GM20431 (cell line): ENCODE results near the gene SLC7A6OS.

Source experiments
- in situ Hi-C: fragments of 300-500 bp; cut with MseI, MboI; formaldehyde crosslinking; loops from one replicate; pipeline ENCODE4 v1.15.0; 2020; ENCODE audit warnings: low sequenced_read_pairs; ENCODE audit not compliant: unreplicated experiment

The SLC7A6OS gene

GRCh38 chr16:68283346-68283745 is 27.4 kb downstream of the SLC7A6OS start:
- in situ Hi-C loops = no loop called here

DNA sequence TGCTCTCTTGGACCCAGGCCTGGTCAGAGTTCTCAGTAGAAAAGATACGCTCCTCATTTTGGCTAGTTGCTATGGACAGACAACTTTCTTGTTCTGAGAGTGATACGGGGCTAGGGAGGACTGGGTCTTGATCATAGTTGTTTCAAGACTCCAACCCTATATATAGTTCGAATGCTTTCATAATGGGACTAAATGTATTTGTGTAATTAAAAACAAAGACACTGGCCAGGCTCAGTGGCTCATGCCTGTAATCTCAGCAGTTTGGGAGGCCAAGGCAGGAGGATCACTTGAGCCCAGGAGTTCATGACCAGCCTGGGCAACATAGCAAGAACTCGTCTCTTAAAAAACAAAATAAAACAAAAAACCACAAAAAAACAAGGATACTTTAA is 28.7 kb downstream of the SLC7A6OS start:
- in situ Hi-C loops = no loop called here

DNA sequence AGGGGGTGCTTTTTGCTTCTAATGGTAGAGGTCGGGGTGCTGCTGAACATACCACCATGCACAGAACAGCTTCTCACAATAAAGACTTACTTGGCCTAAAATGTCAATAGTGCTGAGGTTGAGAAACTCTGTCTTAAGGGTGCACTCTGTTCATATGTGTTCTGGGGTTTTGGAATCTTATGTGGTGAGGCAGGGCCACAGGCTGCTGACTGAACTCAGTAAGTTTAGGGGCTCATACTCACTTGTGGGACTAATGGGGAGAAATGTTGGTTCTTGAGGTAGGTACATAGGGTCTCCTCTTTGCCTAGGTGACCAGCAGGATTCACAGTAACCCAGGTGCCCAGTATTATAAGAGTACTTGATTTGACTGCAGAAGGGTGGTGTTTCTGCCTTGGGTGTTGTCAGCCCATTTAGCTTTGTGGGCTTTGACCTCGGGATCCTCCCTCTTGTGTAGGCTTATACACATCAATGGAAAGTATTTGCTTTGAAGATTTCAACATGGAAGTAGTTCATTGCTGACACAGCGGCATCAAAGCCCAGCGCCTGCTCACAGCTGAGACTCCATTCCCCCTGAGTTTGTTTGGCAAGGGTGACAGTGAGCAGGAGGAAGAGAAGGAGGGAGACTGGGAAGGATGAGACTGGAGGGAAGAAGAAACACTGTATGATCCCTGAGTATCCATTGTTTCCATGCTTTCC is 29.2 kb downstream of the SLC7A6OS start:
- in situ Hi-C loops = no loop called here

- in situ Hi-C loops = no loop called here
Observed at GRCh38 chr16:68279726-68280558, 30.8 kb downstream of the SLC7A6OS start.

DNA sequence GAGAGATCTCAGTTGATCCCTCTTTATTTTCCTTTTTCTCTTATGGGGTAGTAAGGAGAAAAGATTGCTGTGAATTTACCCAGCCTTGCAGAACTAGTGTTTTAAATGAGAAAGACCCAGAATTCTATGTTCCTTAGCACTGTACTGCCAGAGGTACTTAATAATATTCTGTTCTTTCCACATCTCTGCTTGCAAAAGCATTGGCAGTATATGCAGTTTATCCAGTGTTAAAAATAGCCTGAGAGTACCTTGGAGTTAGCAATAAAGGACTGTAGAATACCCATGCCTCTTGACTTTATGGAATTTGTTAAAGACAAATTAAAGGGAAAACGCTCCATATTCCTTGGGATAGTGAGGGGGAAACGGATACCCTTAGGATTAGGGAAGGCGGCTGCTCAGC is 34.5 kb downstream of the SLC7A6OS start:
- in situ Hi-C loops = no loop called here

- in situ Hi-C loops = no loop called here
Observed at GRCh38 chr16:68275611-68276191, 35.0 kb downstream of the SLC7A6OS start.

DNA sequence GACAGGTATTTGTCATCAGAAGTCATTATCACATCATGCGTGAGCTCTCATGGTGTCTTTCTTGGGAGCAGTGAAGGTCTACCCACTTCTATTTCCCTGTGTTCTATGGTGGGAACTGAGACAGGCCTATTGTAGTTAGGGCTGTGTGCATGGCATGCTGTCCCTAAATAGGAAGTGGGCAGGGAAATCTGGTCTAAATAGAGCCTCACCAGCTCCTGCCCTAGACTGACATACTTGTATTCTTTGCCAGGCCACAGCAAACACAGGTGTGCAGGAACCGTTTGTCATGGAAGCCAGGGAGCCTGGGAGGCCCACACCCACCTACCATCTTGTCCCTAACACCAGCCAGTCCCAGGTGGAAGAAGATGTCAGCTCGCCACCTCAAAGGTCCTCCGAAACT is 36.3 kb downstream of the SLC7A6OS start:
- in situ Hi-C loops = no loop called here

DNA sequence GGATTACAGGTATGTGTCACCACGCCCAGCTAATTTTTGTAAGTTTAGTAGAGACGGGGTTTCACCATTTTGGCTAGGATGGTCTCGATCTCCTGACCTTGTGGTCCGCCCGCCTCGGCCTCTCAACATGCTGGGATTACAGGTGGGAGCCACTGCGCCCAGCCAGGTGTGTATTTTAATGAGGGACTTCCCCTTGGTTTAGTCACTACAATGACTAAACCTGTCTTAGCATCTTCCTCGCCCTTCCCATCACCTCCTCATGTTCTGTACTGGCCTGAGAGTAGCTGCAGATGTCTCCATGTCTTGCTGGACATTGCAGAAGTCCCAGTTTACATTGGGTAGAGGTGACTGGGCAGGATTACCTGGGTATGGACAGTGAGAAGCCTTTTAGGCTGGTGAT is 36.9 kb downstream of the SLC7A6OS start:
- in situ Hi-C loops = no loop called here

DNA sequence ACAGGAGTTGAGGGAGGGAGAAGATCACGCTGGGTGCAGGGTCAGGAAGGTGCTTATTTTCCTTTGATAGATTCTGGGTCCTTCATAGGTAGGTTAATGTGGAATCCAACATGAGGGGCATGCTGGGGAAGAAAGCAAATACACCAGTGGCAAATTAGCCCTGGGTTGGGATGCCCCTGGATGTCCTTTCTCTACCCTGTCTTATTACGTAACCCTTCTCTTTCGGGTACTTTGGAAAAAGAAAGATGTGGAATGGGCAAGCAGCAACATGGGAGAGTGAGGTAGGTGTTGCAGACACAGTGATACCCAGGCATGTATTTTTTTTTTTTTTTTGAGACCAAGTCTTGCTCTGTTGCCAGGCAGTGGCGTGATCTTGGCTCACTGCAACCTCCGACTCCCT is 37.3 kb downstream of the SLC7A6OS start:
- in situ Hi-C loops = no loop called here

GRCh38 chr16:68272507-68273209 is 38.1 kb downstream of the SLC7A6OS start:
- in situ Hi-C loops = no loop called here

GRCh38 chr16:68270353-68270752 is 40.4 kb downstream of the SLC7A6OS start:
- in situ Hi-C loops = no loop called here

GRCh38 chr16:68269793-68270192 is 41.0 kb downstream of the SLC7A6OS start:
- in situ Hi-C loops = no loop called here

GRCh38 chr16:68267612-68268405 is 42.9 kb downstream of the SLC7A6OS start:
- in situ Hi-C loops = no loop called here

- in situ Hi-C loops = no loop called here
Observed at GRCh38 chr16:68265078-68265920, 45.4 kb downstream of the SLC7A6OS start.

DNA sequence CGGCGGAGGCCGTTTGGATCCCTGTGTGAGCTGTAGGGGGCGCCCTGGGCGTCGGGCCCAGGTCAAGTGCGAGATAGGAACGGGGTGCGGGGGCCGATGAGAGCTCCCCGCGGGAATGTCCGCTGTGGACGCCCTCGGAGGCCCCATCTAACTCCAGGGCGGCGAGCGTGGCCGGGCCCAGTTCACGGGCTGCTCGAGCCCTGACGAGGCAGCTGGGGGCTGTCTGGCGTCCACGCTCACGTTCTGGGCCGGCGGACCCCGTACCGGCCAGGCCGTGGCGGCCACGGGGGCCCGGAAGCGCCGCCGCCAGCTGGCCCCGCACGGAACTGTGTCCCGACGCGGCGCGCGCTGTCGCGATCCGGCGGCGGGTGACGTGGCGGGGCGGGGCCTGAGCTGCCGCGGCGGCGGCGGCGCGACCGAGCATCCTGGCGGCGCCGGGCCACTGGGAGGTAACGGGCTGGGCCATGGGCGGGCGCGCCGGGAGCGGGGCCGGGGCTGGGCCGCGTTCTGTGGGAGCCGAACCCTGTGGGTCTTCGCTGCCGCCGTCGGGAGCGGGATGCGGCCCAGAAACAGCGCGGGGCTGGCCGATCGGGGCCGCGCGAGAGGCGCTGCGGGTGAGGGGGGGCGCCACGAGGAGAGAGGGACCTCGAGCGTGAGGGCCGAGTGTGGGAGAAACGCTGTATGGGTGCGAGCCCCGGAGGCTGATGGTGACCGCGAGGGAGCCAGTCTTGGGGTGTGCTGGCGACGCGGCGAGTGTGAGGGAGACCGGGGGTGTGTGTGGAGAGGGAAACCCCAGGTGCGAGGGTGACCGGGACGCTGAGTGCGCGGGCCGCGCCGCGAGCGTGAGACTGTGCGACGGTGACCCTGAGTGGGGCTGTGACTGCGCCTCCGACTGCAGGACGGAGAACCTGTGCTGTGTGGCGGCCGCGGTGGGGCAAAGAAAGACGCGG is 46.3 kb downstream of the SLC7A6OS start, which contains the start of gene SLC7A6:
Gene SLC7A6 (plus strand): TSS at position 399 of the 950 bp plus-strand sequence. CDS start 10,201 bp downstream, outside the sequence.
- in situ Hi-C loops = no loop called here

DNA sequence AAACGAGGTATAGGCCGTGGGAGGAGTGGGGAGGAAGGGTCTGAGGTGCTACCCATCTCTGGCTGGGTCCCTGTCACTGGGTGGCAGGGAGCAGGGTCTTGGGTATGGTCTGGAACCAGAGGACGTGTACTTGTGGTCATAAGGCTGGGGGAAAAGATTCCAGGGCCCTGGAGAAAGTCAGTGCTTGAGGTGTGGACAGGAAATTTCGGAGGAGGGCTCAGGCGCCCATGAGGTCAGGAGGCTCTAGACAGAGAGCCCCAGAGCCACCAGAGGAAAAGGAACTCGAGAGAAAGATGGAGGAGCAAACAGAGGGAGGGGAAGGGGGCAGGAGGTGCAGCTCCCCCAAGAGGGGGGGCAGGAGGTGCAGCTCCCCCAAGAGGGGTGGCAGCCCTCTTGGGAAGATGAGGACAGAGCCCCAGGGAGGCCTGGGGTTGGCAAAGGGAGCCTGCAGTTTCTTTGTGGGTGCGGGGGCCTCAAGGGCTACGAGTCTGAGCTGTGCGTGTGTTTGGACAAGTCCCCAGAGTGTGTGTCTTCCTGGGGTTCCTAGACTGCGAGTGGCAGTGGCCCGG is 47.1 kb downstream of the SLC7A6OS start:
- in situ Hi-C loops = no loop called here
